A673 (cell line): ENCODE results near the gene HERC4. TPM values are rescaled to one million over a fixed set of nuclear protein-coding genes. Genes with fewer than 3 reads are reported as not detected.

Experiments
- BruUV-seq: library from RNA; stranded (reverse); fragments of 400-500 nt; replicated peaks from 2 replicates; lab custom pipeline; 2021; lab: Mats Ljungman, UMichigan
- CTCF ChIA-PET: fragments of 300-600 bp; sonication (Branson Sonifier 250); formaldehyde crosslinking; loops from one replicate; lab custom pipeline; 2022; ENCODE audit warnings: antibody characterized with exemption; lab: Charles Lee
- POLR2A ChIA-PET: fragments of 300-600 bp; sonication (Branson Sonifier 250); formaldehyde crosslinking; loops from one replicate; lab custom pipeline; 2022; ENCODE audit warnings: antibody characterized with exemption; ENCODE audit not compliant: low non-redundant PET; lab: Charles Lee
- DNase-seq: peaks from one replicate; pipeline ENCODE4 v3.0.0-alpha.2; 2015; ENCODE audit warnings: low spot score
- H3K27ac ChIP-seq: fragments of 200-600 bp; sonication (generic); 2 replicates; pipeline ENCODE4 v1.5.1; 2016; ENCODE audit warnings: mixed run types, low read depth, mild to moderate bottlenecking, mixed read lengths, antibody characterized with exemption, low read length; ENCODE audit not compliant: poor library complexity, severe bottlenecking
- H3K27me3 ChIP-seq: fragments of 200-600 bp; sonication (generic); replicated peaks from 2 replicates; pipeline ENCODE4 v1.6.1; 2017; ENCODE audit warnings: mixed run types, low read depth, mild to moderate bottlenecking, mixed read lengths, antibody characterized with exemption, low read length; ENCODE audit not compliant: insufficient read depth, poor library complexity
- H3K36me3 ChIP-seq: fragments of 200-600 bp; sonication (generic); 2 replicates; pipeline ENCODE4 v1.6.1; 2016; ENCODE audit warnings: mixed run types, mild to moderate bottlenecking, mixed read lengths, antibody characterized with exemption, low read length; ENCODE audit not compliant: insufficient read depth, poor library complexity, severe bottlenecking
- H3K4me1 ChIP-seq: fragments of 200-600 bp; sonication (generic); 2 replicates; pipeline ENCODE4 v1.6.1; 2017; ENCODE audit warnings: mixed run types, mild to moderate bottlenecking, mixed read lengths, antibody characterized with exemption, low read length; ENCODE audit not compliant: insufficient read depth, poor library complexity, severe bottlenecking
- H3K4me3 ChIP-seq: fragments of 200-600 bp; sonication (generic); 2 replicates; pipeline ENCODE4 v1.5.1; 2016; ENCODE audit warnings: low read depth, mixed run types, mild to moderate bottlenecking, mixed read lengths, low read length; ENCODE audit not compliant: poor library complexity, severe bottlenecking
- H3K9me3 ChIP-seq: fragments of 200-600 bp; sonication (generic); 2 replicates; pipeline ENCODE4 v1.6.1; 2016; ENCODE audit warnings: mixed run types, low read depth, mild to moderate bottlenecking, mixed read lengths, antibody characterized with exemption, low read length; ENCODE audit not compliant: poor library complexity, severe bottlenecking
- EZH2 ChIP-seq: fragments of 200-600 bp; sonication (generic); IDR thresholded peaks from 2 replicates; pipeline ENCODE4 v1.6.1; 2017; ENCODE audit warnings: borderline replicate concordance, low read depth, mild to moderate bottlenecking, mixed read lengths, antibody characterized with exemption, low read length; ENCODE audit not compliant: poor library complexity, severe bottlenecking
- intact Hi-C: fragments of 100-400 bp; cut with micrococcal nuclease; formaldehyde crosslinking; loops from one replicate; pipeline ENCODE4 v1.10.0; 2022; ENCODE audit not compliant: unreplicated experiment
- total RNA-seq: library from RNA; stranded (reverse); gene quantifications from 2 replicates; pipeline ENCODE4 v1.2.3, GENCODE V29; 2021
- TF ChIP-seq, protein P1 (sequence below): fragments of 300-800, 200-600 bp; sonication (generic); conservative IDR thresholded peaks from 2 replicates; pipeline ENCODE4 v1.5.1; 2017; ENCODE audit warnings: low read depth, mild to moderate bottlenecking, antibody characterized with exemption, low read length, moderate library complexity, mixed read lengths

Gene HERC4
- total RNA-seq, 1 experiment from 2014 or later, result 52.2 TPM

DNA sequence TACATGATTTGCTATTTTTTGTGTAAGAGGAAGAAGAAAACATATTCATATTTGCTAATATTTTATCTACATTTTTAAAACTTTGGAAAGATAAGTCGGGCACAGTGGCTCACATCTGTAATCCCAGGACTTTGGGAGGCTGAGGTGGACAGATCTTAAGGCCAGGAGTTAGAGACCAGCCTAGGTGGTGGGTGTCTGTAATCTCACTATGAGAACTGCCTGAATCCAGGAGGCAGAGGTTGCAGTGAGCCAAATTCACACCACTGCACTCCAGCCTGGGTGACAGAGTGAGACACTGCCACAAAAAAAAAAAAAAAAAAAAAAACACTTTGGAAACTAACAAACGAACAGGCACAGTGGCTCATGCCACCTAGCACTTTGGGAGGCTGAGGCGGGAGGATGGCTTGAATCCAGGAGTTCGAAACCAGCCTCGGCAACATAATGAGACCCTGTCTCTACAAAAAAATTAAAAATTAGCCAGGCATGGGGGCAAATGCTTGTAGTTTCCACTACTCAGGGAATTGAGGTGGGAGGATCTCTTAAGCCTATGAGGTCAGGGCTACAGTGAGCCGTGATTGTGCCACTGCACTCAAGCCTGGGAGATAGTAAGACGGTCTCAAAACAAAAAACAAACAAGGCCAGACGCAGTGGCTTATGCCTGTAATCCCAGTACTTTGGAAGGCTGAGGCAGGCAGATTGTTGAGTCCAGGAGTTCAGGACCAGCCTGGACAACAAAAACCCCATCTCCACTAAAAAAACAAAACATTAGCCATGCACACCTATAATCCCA, 25.6 kb downstream of the HERC4 start:
- POLR2A ChIA-PET, result interaction anchor here (0.6 kb wide), 1 partner anchor 239 kb away, joined by 3 read pairs; no protein-coding TSS in a partner anchor
- Histone ChIP-seq H3K4me1 (peaks cover 7% of the 10 kb centered on the region), H3K36me3 (no peaks in the 10 kb centered on the region), H3K9me3 (no peaks in the 10 kb centered on the region), H3K27me3 (no peaks in the 10 kb centered on the region), H3K27ac (no peak overlapping the region), H3K4me3 (no peak overlapping the region)
- TF ChIP-seq, protein P1, sequence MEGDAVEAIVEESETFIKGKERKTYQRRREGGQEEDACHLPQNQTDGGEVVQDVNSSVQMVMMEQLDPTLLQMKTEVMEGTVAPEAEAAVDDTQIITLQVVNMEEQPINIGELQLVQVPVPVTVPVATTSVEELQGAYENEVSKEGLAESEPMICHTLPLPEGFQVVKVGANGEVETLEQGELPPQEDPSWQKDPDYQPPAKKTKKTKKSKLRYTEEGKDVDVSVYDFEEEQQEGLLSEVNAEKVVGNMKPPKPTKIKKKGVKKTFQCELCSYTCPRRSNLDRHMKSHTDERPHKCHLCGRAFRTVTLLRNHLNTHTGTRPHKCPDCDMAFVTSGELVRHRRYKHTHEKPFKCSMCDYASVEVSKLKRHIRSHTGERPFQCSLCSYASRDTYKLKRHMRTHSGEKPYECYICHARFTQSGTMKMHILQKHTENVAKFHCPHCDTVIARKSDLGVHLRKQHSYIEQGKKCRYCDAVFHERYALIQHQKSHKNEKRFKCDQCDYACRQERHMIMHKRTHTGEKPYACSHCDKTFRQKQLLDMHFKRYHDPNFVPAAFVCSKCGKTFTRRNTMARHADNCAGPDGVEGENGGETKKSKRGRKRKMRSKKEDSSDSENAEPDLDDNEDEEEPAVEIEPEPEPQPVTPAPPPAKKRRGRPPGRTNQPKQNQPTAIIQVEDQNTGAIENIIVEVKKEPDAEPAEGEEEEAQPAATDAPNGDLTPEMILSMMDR, result no peak
- TF ChIP-seq EZH2, result no peak
- no peak for DNase-seq
- no TSS peak for BruUV-seq
- CTCF ChIA-PET, result no interaction called here
- intact Hi-C loops, result no loop called here

DNA sequence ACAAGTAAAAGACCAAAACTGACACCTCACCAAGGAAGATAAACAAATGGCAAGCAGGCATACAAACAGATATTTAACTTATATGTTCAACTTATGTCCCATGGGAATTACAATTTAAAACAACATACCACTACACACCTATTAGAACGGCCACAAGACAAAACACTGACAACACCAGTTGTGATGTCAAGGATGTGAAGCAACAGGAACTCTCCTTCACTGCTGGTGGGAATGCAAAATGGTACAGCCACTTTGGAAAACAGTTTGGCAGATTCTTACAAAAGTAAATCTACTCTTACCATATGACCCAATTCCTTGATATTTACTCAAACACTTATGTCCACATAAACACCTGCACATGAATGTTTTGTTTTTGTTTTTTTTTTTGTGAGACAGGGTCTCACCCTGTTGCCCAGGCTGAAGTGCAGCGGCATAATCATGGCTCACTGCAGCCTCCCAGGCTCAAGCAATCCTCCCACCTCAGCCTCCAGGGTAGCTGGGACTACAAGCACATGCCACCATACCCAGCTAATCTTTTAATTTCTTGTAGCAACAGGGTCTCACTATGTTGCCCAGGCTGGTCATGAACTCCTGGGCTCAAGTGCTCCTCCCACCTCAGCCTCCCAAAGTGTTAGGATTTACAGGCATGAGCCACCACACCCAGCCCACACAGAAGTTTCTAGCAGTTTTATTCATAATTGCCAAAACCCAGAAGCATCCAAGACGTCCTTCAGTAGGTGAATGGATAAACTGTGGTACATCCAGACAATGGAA, 27.3 kb downstream of the HERC4 start:
- Histone ChIP-seq H3K4me1 (no peaks in the 10 kb centered on the region), H3K27ac (no peak overlapping the region), H3K36me3 (no peaks in the 10 kb centered on the region), H3K27me3 (no peaks in the 10 kb centered on the region), H3K9me3 (no peaks in the 10 kb centered on the region), H3K4me3 (no peak overlapping the region)
- ChIA-PET CTCF (no interaction called here), POLR2A (no interaction called here)
- no peak for DNase-seq
- intact Hi-C loops, result no loop called here
- TF ChIP-seq, protein P1, result no peak
- TF ChIP-seq EZH2, result no peak
- no TSS peak for BruUV-seq

DNA sequence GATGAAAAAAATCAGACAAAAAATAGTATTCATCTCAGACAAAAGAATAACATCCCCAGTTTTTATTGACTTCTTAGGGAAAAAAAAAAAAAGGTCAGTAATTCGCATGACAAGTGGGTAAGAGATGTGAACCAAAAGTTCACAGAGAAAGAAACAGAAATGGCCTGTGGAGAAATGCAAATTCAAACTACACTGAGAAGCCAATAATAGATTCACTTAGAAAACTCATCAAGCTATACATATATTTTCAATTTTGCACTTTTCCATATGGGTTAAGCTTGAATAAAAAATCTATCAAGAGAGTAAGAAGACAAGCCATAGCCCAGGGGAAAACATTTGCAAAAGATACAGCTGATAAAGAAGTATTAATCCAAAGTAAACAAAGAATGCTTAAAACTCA, 28.0 kb downstream of the HERC4 start:
- intact Hi-C loops, result no loop called here
- DNase-seq, result no peak
- Histone ChIP-seq H3K27ac (no peak overlapping the region), H3K4me3 (no peak overlapping the region), H3K27me3 (no peaks in the 10 kb centered on the region), H3K9me3 (no peaks in the 10 kb centered on the region), H3K36me3 (no peaks in the 10 kb centered on the region), H3K4me1 (no peaks in the 10 kb centered on the region)
- POLR2A ChIA-PET, result interaction anchor here (0.6 kb wide), 1 partner anchor 162 kb away, joined by 5 read pairs; no protein-coding TSS in a partner anchor
- TF ChIP-seq EZH2, result no peak
- TF ChIP-seq, protein P1, result no peak
- BruUV-seq, result no TSS peak
- CTCF ChIA-PET, result no interaction called here
